AG04449 (cell line): Measurements from ENCODE around the gene PIK3R3.

Experiments
- CTCF ChIA-PET: fragments of 350-600 bp; formaldehyde crosslinking; extraction: SDS; loops from one replicate; lab custom pipeline; 2021; ENCODE audit warnings: antibody characterized with exemption; lab: Yijun Ruan, JAX
- POLR2A ChIA-PET: fragments of 400-600, 350-600 bp; formaldehyde crosslinking; extraction: SDS; loops from one replicate; lab custom pipeline; 2020; ENCODE audit warnings: antibody characterized with exemption, inconsistent platforms; lab: Yijun Ruan, JAX
- DNase-seq: peaks from one replicate; pipeline ENCODE4 v3.0.0-alpha.2; 2010; ENCODE audit warnings: low read depth, low spot score
- H3K4me3 ChIP-seq: 2 replicates; pipeline ENCODE4 v1.5.1; 2011; ENCODE audit warnings: low read depth, mild to moderate bottlenecking, control low read depth, low read length
- TF ChIP-seq, protein P1 (sequence below): IDR thresholded peaks from one replicate; pipeline ENCODE4 v1.5.1; 2011; ENCODE audit warnings: mild to moderate bottlenecking, moderate library complexity, low read length, control low read depth, inconsistent platforms; ENCODE audit not compliant: insufficient read depth; ENCODE audit errors: missing control alignments

PIK3R3 gene

DNA sequence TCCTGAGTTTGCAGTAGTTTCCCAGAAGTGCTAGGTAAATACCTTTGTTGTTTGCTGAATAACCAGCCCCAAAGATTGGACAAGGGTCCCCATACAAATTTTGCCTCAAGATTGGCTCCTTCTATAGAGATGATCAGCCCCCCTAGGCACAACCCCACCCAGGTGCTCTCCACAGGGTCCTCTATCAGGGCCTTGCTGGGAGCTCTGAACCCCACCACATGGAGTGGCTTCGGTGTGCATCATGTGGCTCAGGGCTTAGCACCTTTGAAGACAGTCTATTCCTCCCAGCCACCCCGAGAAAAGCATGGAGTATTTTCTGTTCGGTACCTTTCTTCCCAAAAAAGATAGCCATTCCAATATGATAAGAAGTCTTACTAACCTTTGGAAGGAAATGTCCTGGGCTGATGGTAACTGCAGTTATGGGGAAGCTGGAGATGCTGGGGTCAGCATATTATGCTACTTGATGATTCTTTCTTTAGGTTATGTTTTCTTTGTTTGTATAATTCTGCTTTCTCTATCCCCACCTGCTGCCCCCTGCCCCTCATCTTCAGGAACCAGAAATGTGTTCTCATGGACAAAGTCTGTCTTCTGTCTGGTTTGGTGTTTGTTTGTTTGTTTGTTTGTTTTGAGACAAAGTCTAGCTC lies 37.5 kb upstream of the PIK3R3 start:
- ChIA-PET CTCF (interaction anchor here (8.3 to 25.6 kb wide), 2 partner anchors 12 to 137 kb away, joined by 48 to 631 read pairs; no protein-coding TSS in a partner anchor), POLR2A (interaction anchor here (1.0 kb wide), 1 partner anchor 38 kb away, joined by 5 read pairs; the partner anchor contains the start of gene PIK3R3)
- no peak for DNase-seq
- no peak overlapping the region for H3K4me3 ChIP-seq
- TF ChIP-seq, protein P1, sequence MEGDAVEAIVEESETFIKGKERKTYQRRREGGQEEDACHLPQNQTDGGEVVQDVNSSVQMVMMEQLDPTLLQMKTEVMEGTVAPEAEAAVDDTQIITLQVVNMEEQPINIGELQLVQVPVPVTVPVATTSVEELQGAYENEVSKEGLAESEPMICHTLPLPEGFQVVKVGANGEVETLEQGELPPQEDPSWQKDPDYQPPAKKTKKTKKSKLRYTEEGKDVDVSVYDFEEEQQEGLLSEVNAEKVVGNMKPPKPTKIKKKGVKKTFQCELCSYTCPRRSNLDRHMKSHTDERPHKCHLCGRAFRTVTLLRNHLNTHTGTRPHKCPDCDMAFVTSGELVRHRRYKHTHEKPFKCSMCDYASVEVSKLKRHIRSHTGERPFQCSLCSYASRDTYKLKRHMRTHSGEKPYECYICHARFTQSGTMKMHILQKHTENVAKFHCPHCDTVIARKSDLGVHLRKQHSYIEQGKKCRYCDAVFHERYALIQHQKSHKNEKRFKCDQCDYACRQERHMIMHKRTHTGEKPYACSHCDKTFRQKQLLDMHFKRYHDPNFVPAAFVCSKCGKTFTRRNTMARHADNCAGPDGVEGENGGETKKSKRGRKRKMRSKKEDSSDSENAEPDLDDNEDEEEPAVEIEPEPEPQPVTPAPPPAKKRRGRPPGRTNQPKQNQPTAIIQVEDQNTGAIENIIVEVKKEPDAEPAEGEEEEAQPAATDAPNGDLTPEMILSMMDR: no peak

DNA sequence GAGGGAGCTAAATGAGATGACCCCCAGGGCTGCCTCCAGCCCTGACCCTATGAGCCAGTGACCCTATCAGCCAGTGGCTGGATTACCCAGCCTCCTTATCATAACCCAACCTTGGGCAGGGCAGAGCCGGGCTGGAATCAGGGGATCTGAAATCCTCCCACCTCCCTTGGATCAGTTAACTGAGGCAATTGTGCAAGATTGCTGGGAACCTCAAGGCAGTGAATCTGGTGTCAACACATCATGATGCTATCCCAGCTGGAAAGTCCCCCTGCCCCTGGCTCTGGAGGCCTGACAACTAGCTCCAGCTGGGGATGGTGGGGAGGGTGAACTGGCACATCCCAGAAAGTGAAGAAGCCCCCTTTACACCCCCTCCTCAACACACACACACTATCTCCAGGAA lies 36.0 kb upstream of the PIK3R3 start:
- H3K4me3 ChIP-seq: no peak overlapping the region
- TF ChIP-seq, protein P1: no peak
- CTCF ChIA-PET: interaction anchor here (0.8 to 25.6 kb wide), 4 partner anchors 13 to 135 kb away, joined by 3 to 631 read pairs (median 26); no protein-coding TSS in a partner anchor
- POLR2A ChIA-PET: no interaction called here
- no peak for DNase-seq

DNA sequence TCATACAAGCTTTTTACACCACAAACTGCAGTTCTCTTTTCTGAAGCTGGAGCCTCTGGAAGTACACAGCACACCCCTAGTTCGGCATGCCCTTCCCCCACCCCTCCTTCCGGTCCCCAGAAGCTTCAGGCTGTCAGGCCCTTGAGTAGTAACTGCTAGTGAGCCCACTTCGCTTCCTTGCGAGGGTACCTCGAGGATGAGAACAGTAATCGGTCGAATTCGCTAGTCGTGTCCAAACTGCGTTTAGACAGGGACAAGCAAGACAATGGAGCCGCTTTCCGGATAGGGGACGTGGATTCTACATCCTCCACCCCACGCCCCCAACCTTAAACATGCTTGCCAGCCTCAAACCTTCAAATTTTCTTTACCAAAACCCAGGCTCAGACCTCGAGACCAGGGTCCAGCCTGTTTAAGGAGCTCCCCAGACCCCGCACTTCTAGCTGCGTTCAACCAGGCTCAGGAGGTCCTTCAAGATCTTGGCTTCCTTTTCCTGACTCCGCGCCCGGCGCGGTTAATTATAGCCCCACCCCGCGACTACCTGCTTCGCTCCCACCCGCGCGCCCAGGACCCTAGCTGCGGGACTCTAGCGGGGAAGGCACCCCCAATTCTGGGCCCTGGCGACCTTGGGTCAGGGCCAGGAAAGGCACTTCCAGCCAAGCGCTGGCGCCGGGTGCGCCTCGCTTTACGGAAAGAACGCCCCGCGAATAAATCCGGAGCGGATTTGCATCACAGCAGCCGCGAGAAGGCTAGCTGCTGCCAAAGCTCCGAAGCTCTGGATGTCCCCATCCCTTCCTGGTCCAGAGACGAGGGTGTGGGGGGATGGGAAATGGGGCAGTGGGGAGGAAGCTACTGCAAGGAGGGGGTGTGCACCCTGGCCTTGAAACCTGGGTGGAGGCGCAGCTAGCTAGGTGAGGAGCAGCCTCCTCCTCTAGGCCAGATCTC lies 34.4 kb upstream of the PIK3R3 start:
- no peak for DNase-seq
- peak overlapping the region; percentile 50 for H3K4me3 ChIP-seq
- TF ChIP-seq, protein P1: no peak
- POLR2A ChIA-PET: interaction anchor here (1.0 kb wide), 1 partner anchor 34 kb away, joined by 5 read pairs; the partner anchor contains the start of gene PIK3R3
- CTCF ChIA-PET: interaction anchor here (1.3 to 25.6 kb wide), 5 partner anchors 10 to 134 kb away, joined by 3 to 631 read pairs (median 5); partner anchors contain the start of gene P3R3URF

DNA sequence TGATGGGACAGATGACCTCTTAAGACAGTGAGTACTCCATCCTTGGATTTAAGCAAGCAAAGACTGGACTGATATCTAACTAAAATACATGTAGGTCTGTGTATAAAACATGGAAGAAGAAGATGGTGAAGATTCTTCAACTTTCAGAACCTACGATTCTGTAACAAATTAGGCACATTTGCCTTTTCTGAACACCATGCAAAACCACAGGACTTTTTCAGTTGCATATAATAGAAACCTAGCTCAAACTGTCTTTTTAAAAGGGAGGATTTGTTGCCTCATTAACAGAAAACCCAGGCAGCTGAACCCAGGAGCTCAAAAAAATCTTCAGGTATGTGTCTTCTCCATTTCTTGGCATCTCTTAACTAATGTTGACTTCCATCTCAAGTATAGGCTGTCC lies 27.8 kb upstream of the PIK3R3 start:
- TF ChIP-seq, protein P1: no peak
- ChIA-PET POLR2A (no interaction called here), CTCF (interaction anchor here (1.4 kb wide), 1 partner anchor 20 kb away, joined by 4 read pairs; no protein-coding TSS in a partner anchor)
- no peak overlapping the region for H3K4me3 ChIP-seq
- DNase-seq: no peak

DNA sequence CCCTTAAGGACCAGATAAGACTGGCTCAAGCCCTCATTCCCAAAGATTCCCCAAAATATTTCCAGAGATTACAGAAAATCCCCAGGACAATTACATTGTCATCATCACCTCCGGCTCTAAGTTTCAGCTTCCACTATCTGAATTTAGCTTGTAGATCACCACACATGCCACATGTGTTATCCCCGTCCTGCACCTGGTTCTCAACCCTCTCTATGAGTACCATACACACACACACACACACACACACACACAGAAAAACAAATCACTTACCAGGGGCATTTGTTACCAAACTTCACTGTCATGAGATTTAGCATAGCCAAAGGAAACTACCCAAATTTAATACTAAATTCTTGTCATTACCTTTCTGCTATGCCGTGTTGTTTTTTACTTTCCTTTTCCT lies 27.1 kb upstream of the PIK3R3 start:
- POLR2A ChIA-PET: no interaction called here
- no peak overlapping the region for H3K4me3 ChIP-seq
- CTCF ChIA-PET: interaction anchor here (1.4 kb wide), 1 partner anchor 20 kb away, joined by 4 read pairs; no protein-coding TSS in a partner anchor

More for the DNA sequence above, 27.1 kb upstream of the PIK3R3 start:
- TF ChIP-seq, protein P1: no peak
- DNase-seq: no peak
